ENCODE data around the gene PPP2R2C. TPM values are rescaled to one million over a fixed set of nuclear protein-coding genes. Genes with fewer than 3 reads are reported as not detected.

The PPP2R2C gene
- total and polyA plus RNA-seq, 10 donors, result 0.07 to 1.3 (median 0.23) TPM; not detected in 1

DNA sequence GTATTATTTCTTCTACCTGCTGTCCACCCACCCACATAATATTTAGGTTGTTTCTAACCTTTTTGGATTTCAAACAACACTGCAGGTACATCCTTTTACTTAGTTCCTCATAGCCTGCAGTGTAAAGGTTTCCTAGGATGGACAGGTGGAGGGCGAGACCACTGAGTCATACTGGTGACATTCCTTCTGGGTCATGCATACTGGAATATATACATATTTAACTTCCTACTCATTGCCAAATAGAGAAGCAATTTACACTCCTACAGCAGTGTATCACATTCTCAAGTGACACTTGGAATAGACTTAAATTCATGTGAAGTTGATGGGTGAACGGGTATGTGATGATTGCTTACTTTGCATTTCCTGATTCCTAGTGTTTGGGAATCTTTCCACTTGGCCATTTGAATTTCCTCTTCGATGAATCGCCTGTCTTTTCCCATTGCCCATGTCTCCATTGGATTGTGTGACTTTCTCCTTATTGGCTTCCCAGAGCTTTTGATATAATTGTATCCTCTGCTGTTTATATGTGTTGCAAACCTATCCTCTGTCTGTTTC, 8.2 kb upstream of the PPP2R2C start:
- no peak for DNase-seq
- intact Hi-C loops (cut with DNase I; ENCODE audit: low total_unique reads), result no loop called here
- 56 to 75% (median 66%) methylated on average over 4 of the region's 4 CpGs for WGBS, 5 donors
- Histone ChIP-seq H3K9me3 (peaks cover 0 to 21% (median 10%) of the 10 kb centered on the region in 8 donors), H3K36me3 (no peaks in the 10 kb centered on the region), H3K4me1 (no peaks in the 10 kb centered on the region), H3K4me3 (no peak overlapping the region), H3K27ac (no peak overlapping the region), H3K27me3 (replicated peaks in 1 of 7) (peaks cover 0 to 48% (median 0%) of the 10 kb centered on the region in 7 donors)
- TF ChIP-seq POLR2A (IDR thresholded peaks at IDR 0.05), result no peak
- TF ChIP-seq POLR2AphosphoS5 (IDR thresholded peaks at IDR 0.05), result no peak
- TF ChIP-seq, protein P1, sequence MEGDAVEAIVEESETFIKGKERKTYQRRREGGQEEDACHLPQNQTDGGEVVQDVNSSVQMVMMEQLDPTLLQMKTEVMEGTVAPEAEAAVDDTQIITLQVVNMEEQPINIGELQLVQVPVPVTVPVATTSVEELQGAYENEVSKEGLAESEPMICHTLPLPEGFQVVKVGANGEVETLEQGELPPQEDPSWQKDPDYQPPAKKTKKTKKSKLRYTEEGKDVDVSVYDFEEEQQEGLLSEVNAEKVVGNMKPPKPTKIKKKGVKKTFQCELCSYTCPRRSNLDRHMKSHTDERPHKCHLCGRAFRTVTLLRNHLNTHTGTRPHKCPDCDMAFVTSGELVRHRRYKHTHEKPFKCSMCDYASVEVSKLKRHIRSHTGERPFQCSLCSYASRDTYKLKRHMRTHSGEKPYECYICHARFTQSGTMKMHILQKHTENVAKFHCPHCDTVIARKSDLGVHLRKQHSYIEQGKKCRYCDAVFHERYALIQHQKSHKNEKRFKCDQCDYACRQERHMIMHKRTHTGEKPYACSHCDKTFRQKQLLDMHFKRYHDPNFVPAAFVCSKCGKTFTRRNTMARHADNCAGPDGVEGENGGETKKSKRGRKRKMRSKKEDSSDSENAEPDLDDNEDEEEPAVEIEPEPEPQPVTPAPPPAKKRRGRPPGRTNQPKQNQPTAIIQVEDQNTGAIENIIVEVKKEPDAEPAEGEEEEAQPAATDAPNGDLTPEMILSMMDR (IDR thresholded peaks at IDR 0.05 in 8 of 11, conservative IDR thresholded peaks at IDR 0.05 in 3 of 11), result no peak

DNA sequence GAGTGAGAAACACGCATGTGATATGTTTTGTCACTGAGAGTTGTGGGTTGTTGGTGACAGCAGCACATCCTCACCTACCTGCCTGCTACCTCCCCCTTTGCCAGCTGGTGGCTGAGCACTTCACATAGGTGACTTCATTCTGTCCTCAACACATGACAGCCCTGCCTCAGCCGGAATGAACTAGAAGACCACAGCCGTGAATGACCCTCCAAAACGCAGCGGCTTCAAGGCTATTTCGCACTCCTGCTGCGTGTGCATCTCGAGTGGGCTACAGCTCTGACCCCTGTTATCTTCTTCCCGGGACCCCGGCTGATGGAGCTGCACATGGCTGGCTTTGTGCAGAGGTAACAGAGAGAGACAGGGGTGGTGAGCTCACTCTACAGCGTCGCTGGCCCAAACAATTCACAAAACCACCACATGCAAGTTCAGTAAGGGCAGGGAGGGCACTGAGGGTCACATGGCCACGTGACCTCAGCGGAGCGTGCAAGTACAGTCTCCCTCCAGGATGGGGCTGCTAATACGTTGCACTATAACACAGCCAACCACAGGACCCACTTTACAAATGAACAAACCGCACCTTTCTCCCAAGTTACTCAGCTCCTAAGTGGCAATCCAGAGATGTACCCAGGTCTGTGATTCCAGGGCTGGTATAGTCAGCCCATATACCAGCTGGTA, 6.3 kb upstream of the PPP2R2C start:
- H3K9me3 ChIP-seq, result peaks cover 0 to 6% (median 0%) of the 10 kb centered on the region in 8 donors
- TF ChIP-seq, protein P1 (IDR thresholded peaks at IDR 0.05 in 8 of 11, conservative IDR thresholded peaks at IDR 0.05 in 3 of 11), result no peak
- no peak for TF ChIP-seq POLR2AphosphoS5 (IDR thresholded peaks at IDR 0.05)
- TF ChIP-seq POLR2A (IDR thresholded peaks at IDR 0.05), result no peak
- no peak overlapping the region for H3K27ac ChIP-seq
- H3K4me1 ChIP-seq, result no peaks in the 10 kb centered on the region
- H3K36me3 ChIP-seq, result no peaks in the 10 kb centered on the region
- H3K4me3 ChIP-seq, result no peak overlapping the region
- peak; percentile 47 for DNase-seq
- peaks cover 0 to 67% (median 0%) of the 10 kb centered on the region in 7 donors for H3K27me3 ChIP-seq (replicated peaks in 1 of 7)
- WGBS, 5 donors, result 64 to 71% (median 69%) methylated on average over 15 to 17 of the region's 17 CpGs
- intact Hi-C loops (cut with DNase I; ENCODE audit: low total_unique reads), result no loop called here

DNA sequence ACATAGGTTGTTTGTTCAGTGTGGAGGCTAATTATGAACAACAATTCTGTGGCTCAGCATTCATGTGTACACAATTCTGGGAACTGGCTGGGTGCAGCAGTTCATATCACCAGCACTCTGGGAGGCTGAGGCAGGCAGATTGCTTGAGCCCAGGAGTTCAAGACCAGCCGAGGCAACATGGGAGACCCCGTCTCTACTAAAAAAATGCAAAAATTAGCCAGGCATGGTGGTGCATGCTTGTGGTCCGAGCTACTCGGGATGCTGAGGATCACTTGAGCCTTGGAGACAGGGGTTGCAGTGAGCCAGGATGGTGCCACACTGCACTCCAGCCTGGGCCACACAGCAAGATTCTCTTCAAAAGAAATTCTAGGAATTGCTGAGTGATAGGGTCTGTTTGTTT, 4.5 kb upstream of the PPP2R2C start:
- H3K4me1 ChIP-seq, result peaks cover 0 to 3% (median 0%) of the 10 kb centered on the region in 6 donors
- no peaks in the 10 kb centered on the region for H3K36me3 ChIP-seq
- no peak overlapping the region for H3K27ac ChIP-seq
- H3K4me3 ChIP-seq, result no peak overlapping the region
- peaks cover 0 to 80% (median 9%) of the 10 kb centered on the region in 7 donors for H3K27me3 ChIP-seq (replicated peaks in 1 of 7)
- peak; percentile 11 for DNase-seq
- TF ChIP-seq POLR2AphosphoS5 (IDR thresholded peaks at IDR 0.05) (no peak), POLR2A (IDR thresholded peaks at IDR 0.05) (no peak)
- TF ChIP-seq, protein P1 (IDR thresholded peaks at IDR 0.05 in 8 of 11, conservative IDR thresholded peaks at IDR 0.05 in 3 of 11), result no peak
- 89 to 100% (median 91%) methylated on average over 2 to 4 of the region's 4 CpGs for WGBS, 5 donors
- intact Hi-C loops (cut with DNase I; ENCODE audit: low total_unique reads), result no loop called here
- H3K9me3 ChIP-seq, result peaks cover 0 to 6% (median 0%) of the 10 kb centered on the region in 8 donors

DNA sequence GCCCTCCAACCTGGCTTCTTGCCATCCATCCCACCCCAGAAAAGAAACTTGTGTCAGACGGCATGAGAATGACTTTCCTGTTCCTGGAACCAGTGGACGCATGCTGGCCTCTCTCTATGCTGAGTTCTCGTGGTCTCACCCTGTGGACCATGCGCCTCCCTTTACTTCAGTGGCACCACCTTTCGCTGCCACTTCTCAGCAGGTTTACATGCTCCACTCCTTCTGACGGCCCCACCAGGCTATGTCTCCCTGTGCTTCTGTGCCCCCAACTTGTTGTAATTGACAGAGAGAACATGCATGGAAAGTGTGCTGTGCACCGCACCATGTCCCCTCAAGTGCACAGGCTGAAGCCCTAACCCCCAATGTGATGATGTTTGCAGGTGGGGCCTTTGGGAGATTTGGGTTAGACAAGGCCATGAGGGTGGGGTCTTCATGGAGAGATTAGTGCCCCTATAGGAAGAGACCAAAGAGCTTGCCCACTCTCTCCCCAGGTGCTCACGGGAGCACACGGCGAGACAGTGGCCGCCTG, 3.1 kb upstream of the PPP2R2C start:
- peak; percentile 39 for DNase-seq
- intact Hi-C loops (cut with DNase I; ENCODE audit: low total_unique reads), result no loop called here
- Histone ChIP-seq H3K27me3 (replicated peaks in 1 of 7) (peaks cover 0 to 85% (median 22%) of the 10 kb centered on the region in 7 donors), H3K4me3 (no peak overlapping the region), H3K9me3 (peaks cover 0 to 6% (median 0%) of the 10 kb centered on the region in 8 donors), H3K27ac (no peak overlapping the region), H3K36me3 (no peaks in the 10 kb centered on the region), H3K4me1 (peaks cover 2 to 16% (median 11%) of the 10 kb centered on the region in 6 donors)
- TF ChIP-seq POLR2A (IDR thresholded peaks at IDR 0.05) (no peak), POLR2AphosphoS5 (IDR thresholded peaks at IDR 0.05) (no peak)
- TF ChIP-seq, protein P1 (IDR thresholded peaks at IDR 0.05 in 8 of 11, conservative IDR thresholded peaks at IDR 0.05 in 3 of 11), result no peak
- 86 to 92% (median 86%) methylated on average over 11 of the region's 11 CpGs for WGBS, 5 donors
